Peyer's patch (tissue), 4 donors: ENCODE data around the gene AKAP7.

Experiments used
- CTCF ChIP-seq, 6 experiments: fragments of 450-650 bp in 4 of 6; fragments of 200-600 bp in 2 of 6; sonication (generic) in 1 of 6; IDR thresholded peaks; one replicate each; pipeline ENCODE4 v1.5.1; 2017 to 2019; ENCODE audit warnings: antibody characterized with exemption in 6 of 6, mild to moderate bottlenecking in 3 of 6, moderate library complexity in 1 of 6
- POLR2A ChIP-seq, 2 donors: fragments of 450-650 bp; IDR thresholded peaks; one replicate each; pipeline ENCODE4 v1.5.1; 2017; ENCODE audit warnings: antibody characterized with exemption in 2 of 2, mild to moderate bottlenecking in 2 of 2, moderate library complexity in 2 of 2

GRCh38 chr6:131161987-131162386 lies 26.7 kb downstream of the AKAP7 start:
- TF ChIP-seq CTCF (IDR thresholded peaks at IDR 0.05) (no peak), POLR2A (IDR thresholded peaks at IDR 0.05) (no peak)
